ENCODE data around the gene RAET1G. TPM values are rescaled to one million over a fixed set of nuclear protein-coding genes. Genes with fewer than 3 reads are reported as not detected.
"Not testable (repeated sequence)": the region's sequence is repeated elsewhere in the genome, so short reads cannot be mapped to it uniquely, and the experiment has no call there.

RAET1G gene
- total RNA-seq, 1 donor, result 1.8 TPM

GRCh38 chr6:149910721-149911151 is 12.2 kb downstream of the RAET1G start:
- no peak for DNase-seq (ENCODE audit: insufficient read length, low spot score, missing footprints)
- Histone ChIP-seq H3K27ac (ENCODE audit: low read depth, low read length) (no peak overlapping the region), H3K9me3 (ENCODE audit: low read depth, low read length) (no peaks in the 10 kb centered on the region), H4K20me1 (ENCODE audit: insufficient read depth, low read length) (no peaks in the 10 kb centered on the region), H3K4me2 (ENCODE audit: insufficient read depth, low read length) (no peak overlapping the region), H3K4me3 (ENCODE audit: insufficient read depth, low read length) (no peak overlapping the region), H3K79me2 (ENCODE audit: insufficient read depth, low read length) (no peaks in the 10 kb centered on the region), H3K36me3 (ENCODE audit: insufficient read depth, low read length) (no peaks in the 10 kb centered on the region), H2AFZ (ENCODE audit: low read length) (no peak overlapping the region), H3K27me3 (ENCODE audit: insufficient read depth, low read length) (no peaks in the 10 kb centered on the region), H3K4me1 (ENCODE audit: insufficient read depth, low read length) (no peaks in the 10 kb centered on the region)
- TF ChIP-seq, protein P1, sequence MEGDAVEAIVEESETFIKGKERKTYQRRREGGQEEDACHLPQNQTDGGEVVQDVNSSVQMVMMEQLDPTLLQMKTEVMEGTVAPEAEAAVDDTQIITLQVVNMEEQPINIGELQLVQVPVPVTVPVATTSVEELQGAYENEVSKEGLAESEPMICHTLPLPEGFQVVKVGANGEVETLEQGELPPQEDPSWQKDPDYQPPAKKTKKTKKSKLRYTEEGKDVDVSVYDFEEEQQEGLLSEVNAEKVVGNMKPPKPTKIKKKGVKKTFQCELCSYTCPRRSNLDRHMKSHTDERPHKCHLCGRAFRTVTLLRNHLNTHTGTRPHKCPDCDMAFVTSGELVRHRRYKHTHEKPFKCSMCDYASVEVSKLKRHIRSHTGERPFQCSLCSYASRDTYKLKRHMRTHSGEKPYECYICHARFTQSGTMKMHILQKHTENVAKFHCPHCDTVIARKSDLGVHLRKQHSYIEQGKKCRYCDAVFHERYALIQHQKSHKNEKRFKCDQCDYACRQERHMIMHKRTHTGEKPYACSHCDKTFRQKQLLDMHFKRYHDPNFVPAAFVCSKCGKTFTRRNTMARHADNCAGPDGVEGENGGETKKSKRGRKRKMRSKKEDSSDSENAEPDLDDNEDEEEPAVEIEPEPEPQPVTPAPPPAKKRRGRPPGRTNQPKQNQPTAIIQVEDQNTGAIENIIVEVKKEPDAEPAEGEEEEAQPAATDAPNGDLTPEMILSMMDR (IDR thresholded peaks at IDR 0.05; ENCODE audit: extremely low read depth, low read depth, low read length), result no peak

- Histone ChIP-seq H3K27me3 (ENCODE audit: insufficient read depth, low read length) (no peaks in the 10 kb centered on the region), H3K36me3 (ENCODE audit: insufficient read depth, low read length) (no peaks in the 10 kb centered on the region), H3K27ac (ENCODE audit: low read depth, low read length) (no peak overlapping the region), H3K79me2 (ENCODE audit: insufficient read depth, low read length) (no peaks in the 10 kb centered on the region), H4K20me1 (ENCODE audit: insufficient read depth, low read length) (no peaks in the 10 kb centered on the region), H3K4me2 (ENCODE audit: insufficient read depth, low read length) (no peak overlapping the region), H3K4me3 (ENCODE audit: insufficient read depth, low read length) (no peak overlapping the region), H3K9me3 (ENCODE audit: low read depth, low read length) (no peaks in the 10 kb centered on the region), H2AFZ (ENCODE audit: low read length) (no peak overlapping the region), H3K4me1 (ENCODE audit: insufficient read depth, low read length) (no peaks in the 10 kb centered on the region)
- no peak for DNase-seq (ENCODE audit: insufficient read length, low spot score, missing footprints)
- TF ChIP-seq, protein P1 (IDR thresholded peaks at IDR 0.05; ENCODE audit: extremely low read depth, low read depth, low read length), result no peak
These were observed 13.0 kb downstream of the RAET1G start for GRCh38 chr6:149909701-149910470.

DNA sequence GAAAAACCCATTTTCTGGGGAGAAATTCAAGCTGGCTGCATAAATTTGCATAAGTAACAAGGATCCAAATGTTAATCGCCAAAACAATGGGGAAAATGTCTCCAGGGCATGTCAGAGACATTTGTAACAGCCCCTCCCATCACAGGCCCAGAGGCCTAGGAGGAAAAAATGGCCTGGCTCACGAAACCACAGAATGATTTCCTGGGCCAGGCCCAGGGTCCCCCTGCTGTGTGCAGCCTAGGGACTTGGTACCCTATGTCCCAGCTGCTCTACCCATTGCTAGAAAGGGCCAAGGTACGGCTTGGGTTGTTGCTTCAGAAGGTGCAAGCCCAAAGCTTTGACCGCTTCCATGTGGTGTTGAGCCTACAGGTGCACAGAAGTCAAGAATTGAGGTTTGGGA is 14.4 kb downstream of the RAET1G start:
- H3K27me3 ChIP-seq (ENCODE audit: insufficient read depth, low read length); H3K36me3 ChIP-seq (ENCODE audit: insufficient read depth, low read length); H3K4me3 ChIP-seq (ENCODE audit: insufficient read depth, low read length); H2AFZ ChIP-seq (ENCODE audit: low read length); DNase-seq (ENCODE audit: insufficient read length, low spot score, missing footprints); H4K20me1 ChIP-seq (ENCODE audit: insufficient read depth, low read length); H3K79me2 ChIP-seq (ENCODE audit: insufficient read depth, low read length); H3K4me2 ChIP-seq (ENCODE audit: insufficient read depth, low read length); H3K4me1 ChIP-seq (ENCODE audit: insufficient read depth, low read length); H3K9me3 ChIP-seq (ENCODE audit: low read depth, low read length); H3K27ac ChIP-seq (ENCODE audit: low read depth, low read length): not testable (repeated sequence)

DNA sequence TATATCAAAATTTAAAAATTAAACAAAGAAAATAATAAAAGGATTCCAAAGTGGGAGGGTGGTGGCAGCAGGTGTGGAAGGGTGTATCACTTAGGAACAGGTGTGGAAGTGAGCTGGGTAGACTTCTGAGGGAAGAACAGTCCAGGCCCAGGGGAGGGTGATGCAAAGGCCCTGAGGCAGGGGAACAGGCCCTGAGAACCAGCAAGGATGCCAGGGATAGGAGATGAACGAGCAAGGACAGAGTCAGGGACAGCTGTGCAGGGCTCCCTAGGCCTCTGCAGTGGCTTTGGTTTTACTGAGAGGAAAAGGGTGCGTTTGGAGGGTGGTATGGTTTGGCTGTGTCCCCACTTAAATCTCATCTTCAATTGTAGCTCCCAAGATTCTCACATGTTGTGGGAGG is 15.6 kb downstream of the RAET1G start:
- TF ChIP-seq, protein P1 (IDR thresholded peaks at IDR 0.05; ENCODE audit: extremely low read depth, low read depth, low read length), result no peak

More for the DNA sequence above, 15.6 kb downstream of the RAET1G start:
- Histone ChIP-seq H3K36me3 (ENCODE audit: insufficient read depth, low read length) (no peaks in the 10 kb centered on the region), H2AFZ (ENCODE audit: low read length) (no peak overlapping the region), H3K79me2 (ENCODE audit: insufficient read depth, low read length) (no peaks in the 10 kb centered on the region), H3K27ac (ENCODE audit: low read depth, low read length) (no peak overlapping the region), H4K20me1 (ENCODE audit: insufficient read depth, low read length) (no peaks in the 10 kb centered on the region), H3K27me3 (ENCODE audit: insufficient read depth, low read length) (no peaks in the 10 kb centered on the region), H3K4me2 (ENCODE audit: insufficient read depth, low read length) (no peak overlapping the region), H3K9me3 (ENCODE audit: low read depth, low read length) (no peaks in the 10 kb centered on the region), H3K4me1 (ENCODE audit: insufficient read depth, low read length) (no peaks in the 10 kb centered on the region), H3K4me3 (ENCODE audit: insufficient read depth, low read length) (no peak overlapping the region)
- DNase-seq (ENCODE audit: insufficient read length, low spot score, missing footprints), result no peak

All from osteoblast (primary cell).